AG04450 (cell line): ENCODE data around the gene APLP2. TPM values are rescaled to one million over a fixed set of nuclear protein-coding genes. Genes with fewer than 3 reads are reported as not detected.

ENCODE experiments used
- CTCF ChIA-PET: fragments of 300-600, 350-600 bp; formaldehyde crosslinking; extraction: SDS; loops from one replicate; lab custom pipeline; 2022; ENCODE audit warnings: antibody characterized with exemption, inconsistent platforms; lab: Charles Lee
- POLR2A ChIA-PET: fragments of 350-600 bp; formaldehyde crosslinking; extraction: SDS; loops from one replicate; lab custom pipeline; 2021; ENCODE audit warnings: antibody characterized with exemption, inconsistent platforms; lab: Yijun Ruan, JAX
- DNase-seq: peaks from one replicate; pipeline ENCODE4 v3.0.0-alpha.2; 2011; ENCODE audit warnings: low read depth, low spot score
- H3K27ac ChIP-seq: one replicate; pipeline ENCODE4 v1.5.1; 2012; ENCODE audit warnings: low read depth, low read length, control low read depth
- H3K27me3 ChIP-seq: one replicate; pipeline ENCODE4 v1.6.0; 2012; ENCODE audit warnings: low read length; ENCODE audit not compliant: control insufficient read depth, insufficient read depth
- H3K4me3 ChIP-seq: 2 replicates; pipeline ENCODE4 v1.5.1; 2011; ENCODE audit warnings: mild to moderate bottlenecking, low read depth, low read length, control low read depth
- H3K9me3 ChIP-seq: 2 replicates; pipeline ENCODE4 v1.5.1; 2012; ENCODE audit warnings: low read length; ENCODE audit not compliant: control insufficient read depth, insufficient read depth
- polyA plus RNA-seq: library from polyadenylated mRNA; depleted of rRNA; stranded (reverse); fragments of >200 nt; gene quantifications from 2 replicates; pipeline ENCODE4 v1.2.3, GENCODE V29; 2011
- TF ChIP-seq, protein P1 (sequence below): IDR thresholded peaks from 2 replicates; pipeline ENCODE4 v1.5.1; 2011; ENCODE audit warnings: low read depth, low read length, control low read depth, inconsistent platforms

The APLP2 gene
- polyA plus RNA-seq, 1 experiment = 273 TPM

DNA sequence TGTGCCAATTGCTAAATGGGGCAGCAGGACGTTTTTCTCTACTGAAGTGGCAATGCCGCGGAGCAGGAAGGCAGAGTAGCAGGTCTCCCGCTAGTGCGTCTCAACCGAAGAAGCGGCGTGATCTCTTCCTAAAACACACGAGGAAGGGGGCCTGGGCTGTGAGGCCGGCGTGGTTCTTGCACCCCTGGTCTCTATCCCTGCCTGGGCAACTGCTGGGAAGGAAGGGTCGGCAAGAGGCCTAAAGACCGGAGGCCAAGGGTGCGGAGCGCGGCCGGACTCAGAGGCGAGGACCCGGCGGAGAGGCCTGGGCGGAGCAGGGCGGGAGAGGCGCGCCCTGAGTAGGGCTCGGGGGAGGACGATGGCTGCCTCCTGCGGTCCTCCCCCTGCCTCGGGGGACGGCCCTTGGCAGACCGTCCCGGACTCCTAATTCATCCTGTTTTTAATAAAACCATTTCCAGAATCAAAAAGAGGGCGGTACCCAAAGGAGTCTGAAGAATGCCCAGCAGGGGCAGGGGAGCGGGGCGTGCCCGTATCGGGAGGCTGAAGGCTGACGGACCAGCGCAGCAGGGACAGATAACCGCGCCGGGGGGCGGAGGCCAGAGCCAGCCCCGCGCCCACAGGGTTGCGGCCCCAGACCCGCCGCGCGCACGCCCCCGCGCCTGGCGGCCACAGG, 572 bp upstream of the APLP2 start:
- Histone ChIP-seq H3K4me3 (peak overlapping the region; percentile 68), H3K27ac (peak overlapping the region; percentile 59), H3K9me3 (no peaks in the 10 kb centered on the region; the same call in 1 of the 2 replicates), H3K27me3 (peaks cover 5% of the 10 kb centered on the region)
- TF ChIP-seq, protein P1, sequence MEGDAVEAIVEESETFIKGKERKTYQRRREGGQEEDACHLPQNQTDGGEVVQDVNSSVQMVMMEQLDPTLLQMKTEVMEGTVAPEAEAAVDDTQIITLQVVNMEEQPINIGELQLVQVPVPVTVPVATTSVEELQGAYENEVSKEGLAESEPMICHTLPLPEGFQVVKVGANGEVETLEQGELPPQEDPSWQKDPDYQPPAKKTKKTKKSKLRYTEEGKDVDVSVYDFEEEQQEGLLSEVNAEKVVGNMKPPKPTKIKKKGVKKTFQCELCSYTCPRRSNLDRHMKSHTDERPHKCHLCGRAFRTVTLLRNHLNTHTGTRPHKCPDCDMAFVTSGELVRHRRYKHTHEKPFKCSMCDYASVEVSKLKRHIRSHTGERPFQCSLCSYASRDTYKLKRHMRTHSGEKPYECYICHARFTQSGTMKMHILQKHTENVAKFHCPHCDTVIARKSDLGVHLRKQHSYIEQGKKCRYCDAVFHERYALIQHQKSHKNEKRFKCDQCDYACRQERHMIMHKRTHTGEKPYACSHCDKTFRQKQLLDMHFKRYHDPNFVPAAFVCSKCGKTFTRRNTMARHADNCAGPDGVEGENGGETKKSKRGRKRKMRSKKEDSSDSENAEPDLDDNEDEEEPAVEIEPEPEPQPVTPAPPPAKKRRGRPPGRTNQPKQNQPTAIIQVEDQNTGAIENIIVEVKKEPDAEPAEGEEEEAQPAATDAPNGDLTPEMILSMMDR = no peak
- ChIA-PET POLR2A (interaction anchor here (0.6 to 3.5 kb wide), 5 partner anchors 11 to 207 kb away, joined by 3 to 18 read pairs (median 3); partner anchors contain the start of gene PRDM10), CTCF (interaction anchor here (0.7 kb wide), 1 partner anchor 63 kb away, joined by 6 read pairs; no protein-coding TSS in a partner anchor)
- DNase-seq = peak; percentile 55

DNA sequence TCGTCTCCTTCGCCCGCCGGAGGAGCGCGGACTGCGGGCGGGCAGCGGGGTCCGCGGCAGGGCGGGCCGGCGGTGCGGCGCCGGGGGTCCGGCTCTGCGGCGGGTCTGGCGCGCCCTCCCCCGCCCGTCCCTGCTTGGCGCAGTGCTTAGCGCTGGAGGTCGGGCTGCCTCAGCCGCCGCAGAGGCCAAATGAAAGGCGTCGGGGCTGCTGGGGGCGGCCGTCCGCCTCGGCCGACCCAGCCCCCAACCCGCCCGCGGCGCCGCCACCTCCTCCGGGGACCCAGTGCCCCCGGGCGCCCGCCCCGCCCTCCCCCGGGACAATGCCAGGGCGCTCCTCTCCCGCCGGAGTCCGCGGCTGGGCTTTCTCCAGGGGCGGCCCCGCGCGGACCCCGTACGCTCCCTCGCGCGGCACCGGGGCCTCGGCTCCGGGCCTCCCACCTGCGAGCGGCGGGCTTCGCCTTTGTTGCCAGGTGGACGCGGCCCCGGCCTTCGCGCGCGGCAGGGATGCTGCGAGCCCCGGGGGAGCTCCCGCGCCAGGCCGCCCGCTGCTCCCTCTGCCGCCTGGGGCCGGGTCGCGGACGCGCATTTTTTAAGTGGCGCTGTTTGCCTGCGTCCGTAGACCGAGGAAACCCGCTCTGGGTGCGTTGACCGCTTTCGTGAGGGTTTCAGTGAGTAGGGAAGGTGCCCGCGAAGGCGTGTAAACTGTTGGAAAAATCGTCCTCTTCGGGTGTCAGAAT, 583 bp downstream of the APLP2 start:
- POLR2A ChIA-PET = interaction anchor here (0.6 to 3.5 kb wide), 5 partner anchors 10 to 320 kb away, joined by 3 to 18 read pairs (median 3); partner anchors contain the start of gene PRDM10
- Histone ChIP-seq H3K9me3 (no peaks in the 10 kb centered on the region; the same call in 1 of the 2 replicates), H3K27ac (no peak overlapping the region), H3K4me3 (peak overlapping the region; percentile 78), H3K27me3 (no peaks in the 10 kb centered on the region)
- DNase-seq = no peak
- TF ChIP-seq, protein P1 = no peak
- CTCF ChIA-PET = interaction anchor here (0.7 to 2.1 kb wide), 4 partner anchors 10 to 62 kb away, joined by 4 to 23 read pairs (median 10); no protein-coding TSS in a partner anchor

DNA sequence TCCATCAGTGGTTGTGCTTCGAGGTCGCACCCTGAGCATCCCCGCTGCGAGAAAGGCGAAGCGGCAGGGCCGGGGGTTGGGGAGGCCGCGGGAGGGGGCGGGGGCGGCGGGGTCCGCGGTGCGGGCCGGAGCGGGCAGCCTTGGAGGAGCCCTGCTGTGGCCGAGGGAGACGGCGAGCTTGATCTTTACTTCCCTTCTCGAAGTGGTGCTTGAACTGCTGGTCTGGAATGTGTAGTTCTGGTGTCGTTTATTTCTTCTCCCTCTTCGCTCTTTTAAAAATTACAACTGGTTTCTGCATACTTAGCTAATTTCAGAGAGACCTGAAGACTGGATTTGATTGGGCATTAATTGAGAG, 1.1 kb downstream of the APLP2 start:
- Histone ChIP-seq H3K9me3 (no peaks in the 10 kb centered on the region; the same call in 1 of the 2 replicates), H3K27me3 (no peaks in the 10 kb centered on the region), H3K4me3 (peak overlapping the region; percentile 78), H3K27ac (no peak overlapping the region)
- ChIA-PET POLR2A (interaction anchor here (0.6 to 3.5 kb wide), 4 partner anchors 21 to 839 kb away, joined by 3 to 18 read pairs (median 4); partner anchors contain the start of gene PRDM10), CTCF (interaction anchor here (0.6 to 2.1 kb wide), 8 partner anchors 11 to 135 kb away, joined by 3 to 23 read pairs (median 7); no protein-coding TSS in a partner anchor)
- DNase-seq = no peak
- TF ChIP-seq, protein P1 = no peak

DNA sequence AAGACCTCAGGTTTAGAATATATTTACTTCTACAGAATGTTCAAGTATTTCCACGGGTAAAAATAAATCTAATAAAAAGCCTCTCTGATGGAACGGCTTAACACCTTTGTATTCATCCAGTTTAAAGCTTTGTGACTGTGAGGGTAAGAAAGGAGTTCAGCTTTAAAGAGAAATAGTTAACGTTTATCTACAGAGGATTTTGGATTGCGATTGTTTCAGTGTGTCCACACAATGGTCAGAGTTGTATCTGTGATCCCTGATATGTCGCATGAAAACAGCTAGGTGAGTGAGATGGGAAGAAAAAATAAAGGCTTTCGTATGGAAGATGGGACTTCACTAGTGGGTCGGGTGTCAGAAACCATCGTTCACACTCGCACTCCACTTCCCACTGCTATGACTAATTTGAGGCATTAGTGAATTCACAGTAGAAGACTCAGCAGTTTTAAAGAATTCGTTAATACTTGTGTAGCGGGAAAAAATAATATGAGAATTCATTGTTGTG, 1.6 kb downstream of the APLP2 start:
- no peak for DNase-seq
- no peaks in the 10 kb centered on the region; the same call in 1 of the 2 replicates for H3K9me3 ChIP-seq
- H3K27me3 ChIP-seq = no peaks in the 10 kb centered on the region
- POLR2A ChIA-PET = interaction anchor here (0.6 to 3.5 kb wide), 6 partner anchors 20 to 838 kb away, joined by 3 to 18 read pairs (median 3); partner anchors contain the start of gene PRDM10
- peak overlapping the region; percentile 78 for H3K4me3 ChIP-seq
- TF ChIP-seq, protein P1 = no peak
- CTCF ChIA-PET = interaction anchor here (0.6 to 2.1 kb wide), 8 partner anchors 11 to 135 kb away, joined by 3 to 23 read pairs (median 7); no protein-coding TSS in a partner anchor
- no peak overlapping the region for H3K27ac ChIP-seq
